Urothelium cell line (cell line): ENCODE results near the gene ALX3.
"Not testable (repeated sequence)": the region's sequence is repeated elsewhere in the genome, so short reads cannot be mapped to it uniquely, and the experiment has no call there.

Experiments
- DNase-seq: peaks from one replicate; pipeline ENCODE4 v3.0.0; 2011; ENCODE audit warnings: low spot score, mixed read lengths
- FAIRE-seq: peaks from 2 replicates; lab custom pipeline; 2011; peaks lifted over from hg19 to GRCh38; lab: Jason Lieb, UNC

ALX3 gene

GRCh38 chr1:110089561-110090275 lies 19.2 kb upstream of the ALX3 start:
- FAIRE-seq (no peak), DNase-seq (no peak)

DNA sequence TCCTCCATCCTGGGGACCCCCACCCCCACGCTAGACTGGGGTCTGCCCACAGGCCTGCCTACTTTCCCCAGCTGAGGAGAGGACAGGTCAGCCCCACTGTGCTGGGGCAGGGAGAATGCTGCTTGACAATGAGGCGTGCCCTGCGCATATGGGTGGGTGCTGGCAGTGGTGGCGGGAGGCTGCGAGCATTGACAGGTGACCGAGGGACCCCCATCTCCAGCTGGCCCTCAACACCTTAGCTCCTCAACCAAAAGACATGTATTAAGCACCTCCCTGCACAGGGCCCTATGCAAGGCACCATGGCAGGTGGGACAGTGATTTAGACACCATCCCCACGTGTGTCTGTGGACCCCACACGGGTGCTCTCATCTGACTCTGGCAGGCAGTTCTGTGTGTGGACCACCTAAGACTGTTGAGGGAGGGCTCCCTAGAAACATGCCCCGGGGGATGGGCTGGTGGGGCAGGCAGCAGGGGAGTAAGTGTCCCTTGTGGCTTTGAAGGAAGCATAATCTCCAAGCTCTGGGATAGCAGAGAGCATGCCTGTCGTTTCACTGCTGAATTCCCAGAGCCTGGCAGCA lies 18.4 kb upstream of the ALX3 start:
- DNase-seq (no peak), FAIRE-seq (no peak)

- FAIRE-seq (no peak), DNase-seq (peak; percentile 82)
These were observed 17.6 kb upstream of the ALX3 start for GRCh38 chr1:110087812-110088738.

DNA sequence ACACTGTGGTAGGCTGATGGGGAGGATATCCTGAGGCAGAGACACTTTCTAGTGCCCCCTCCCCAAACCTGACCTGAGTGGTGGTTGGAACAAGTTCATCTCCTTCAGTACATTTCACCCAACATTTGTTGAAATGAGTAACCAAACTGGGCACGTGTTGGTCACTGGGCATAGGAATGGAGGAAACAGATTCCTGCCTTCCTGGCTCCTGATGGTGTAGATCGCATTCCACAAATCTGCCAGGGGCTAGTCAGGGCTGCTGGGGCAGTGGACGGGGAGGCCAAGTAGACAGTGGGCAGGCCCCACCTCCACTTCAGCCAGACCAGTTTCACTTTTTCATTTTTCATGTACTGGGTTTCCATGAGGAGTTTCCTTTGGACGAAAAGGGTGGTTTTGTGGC lies 16.5 kb upstream of the ALX3 start:
- FAIRE-seq (no peak), DNase-seq (no peak)

GRCh38 chr1:110085671-110086070 lies 15.2 kb upstream of the ALX3 start:
- DNase-seq (no peak), FAIRE-seq (no peak)

GRCh38 chr1:110084227-110085078 lies 14.0 kb upstream of the ALX3 start:
- no peak for DNase-seq
- FAIRE-seq = no peak

- no peak for FAIRE-seq
- no peak for DNase-seq
These were observed 13.4 kb upstream of the ALX3 start for GRCh38 chr1:110083866-110084226.

DNA sequence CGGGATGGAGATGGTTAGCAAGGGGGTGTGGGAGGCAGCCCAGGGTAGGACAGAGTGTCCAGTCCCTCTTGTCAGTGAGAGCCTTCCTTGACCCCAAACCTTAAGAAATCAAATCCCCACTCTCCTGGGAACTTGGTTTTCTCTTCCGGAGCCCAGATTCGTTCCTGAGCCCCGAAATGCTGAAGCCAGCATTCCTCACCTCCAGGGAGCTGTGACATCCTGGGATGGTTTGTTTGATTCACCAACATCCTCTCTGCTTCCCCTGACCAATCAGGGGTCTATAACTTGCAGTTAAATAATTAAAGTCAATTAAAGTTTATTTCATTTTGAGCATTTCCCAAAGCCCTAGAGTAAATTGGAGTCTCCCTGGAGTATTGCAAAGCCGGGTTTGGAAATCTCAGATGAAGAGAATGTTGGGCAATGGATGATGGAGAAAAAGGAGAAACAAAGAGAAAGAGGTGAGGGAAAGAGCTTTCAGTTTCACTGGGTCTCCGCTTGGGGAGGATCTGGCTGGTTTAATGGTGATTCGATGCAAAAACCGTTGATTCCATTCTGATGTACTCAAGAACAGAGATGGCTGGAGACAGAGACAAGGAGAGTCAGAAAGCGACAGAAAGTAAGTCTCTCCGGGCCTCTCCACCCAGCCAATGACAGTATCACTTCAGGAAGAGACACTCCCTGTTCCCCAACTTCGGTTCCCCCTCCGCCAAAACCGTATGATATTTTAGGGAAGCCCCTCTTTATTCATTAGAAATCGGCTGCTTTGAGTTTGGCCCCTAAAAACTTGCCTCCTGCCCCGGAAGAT lies 12.8 kb upstream of the ALX3 start:
- DNase-seq (no peak), FAIRE-seq (no peak)

DNA sequence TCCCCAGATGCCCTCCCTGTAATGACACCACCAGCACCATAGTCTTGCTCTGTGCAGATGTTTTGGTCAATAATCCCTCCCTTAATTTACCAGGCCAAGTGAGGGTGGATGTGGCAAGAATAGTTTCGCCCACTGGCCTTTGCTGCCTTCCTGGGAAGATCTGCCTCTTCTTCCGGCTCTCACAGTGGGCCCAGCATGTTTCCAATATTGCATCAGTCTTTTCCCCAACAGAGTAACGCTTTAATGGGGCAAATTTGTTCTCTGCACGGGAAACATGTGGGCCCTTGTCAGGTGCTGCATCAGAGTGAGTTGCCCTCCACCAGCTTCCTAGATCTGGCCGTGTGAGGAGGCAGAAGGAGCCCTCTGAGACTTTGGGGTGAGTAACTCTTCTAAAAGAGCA lies 12.0 kb upstream of the ALX3 start:
- FAIRE-seq = no peak
- no peak for DNase-seq

DNA sequence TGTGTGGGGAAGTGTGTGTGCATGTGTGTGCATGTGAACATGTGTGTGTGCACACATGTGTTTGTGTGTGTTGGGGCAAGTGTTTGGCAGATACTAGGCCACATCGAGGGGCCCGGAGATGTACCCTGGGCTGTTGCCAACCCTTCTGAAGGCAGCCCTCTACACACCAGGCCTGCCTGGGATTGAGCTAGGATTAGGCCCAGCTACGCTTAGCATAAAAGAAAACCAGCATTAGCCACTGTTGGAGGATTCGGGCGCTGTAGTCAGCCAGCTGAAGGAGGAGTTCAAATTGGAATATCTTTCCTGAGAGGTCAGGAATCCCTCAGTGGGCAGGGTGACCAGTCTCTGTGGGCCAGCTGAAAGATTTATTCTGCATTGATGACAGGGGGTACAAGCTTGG lies 10.6 kb upstream of the ALX3 start:
- DNase-seq (no peak), FAIRE-seq (no peak)

- not testable (repeated sequence) for DNase-seq, FAIRE-seq
These were observed 9.5 kb upstream of the ALX3 start for GRCh38 chr1:110079995-110080394.

DNA sequence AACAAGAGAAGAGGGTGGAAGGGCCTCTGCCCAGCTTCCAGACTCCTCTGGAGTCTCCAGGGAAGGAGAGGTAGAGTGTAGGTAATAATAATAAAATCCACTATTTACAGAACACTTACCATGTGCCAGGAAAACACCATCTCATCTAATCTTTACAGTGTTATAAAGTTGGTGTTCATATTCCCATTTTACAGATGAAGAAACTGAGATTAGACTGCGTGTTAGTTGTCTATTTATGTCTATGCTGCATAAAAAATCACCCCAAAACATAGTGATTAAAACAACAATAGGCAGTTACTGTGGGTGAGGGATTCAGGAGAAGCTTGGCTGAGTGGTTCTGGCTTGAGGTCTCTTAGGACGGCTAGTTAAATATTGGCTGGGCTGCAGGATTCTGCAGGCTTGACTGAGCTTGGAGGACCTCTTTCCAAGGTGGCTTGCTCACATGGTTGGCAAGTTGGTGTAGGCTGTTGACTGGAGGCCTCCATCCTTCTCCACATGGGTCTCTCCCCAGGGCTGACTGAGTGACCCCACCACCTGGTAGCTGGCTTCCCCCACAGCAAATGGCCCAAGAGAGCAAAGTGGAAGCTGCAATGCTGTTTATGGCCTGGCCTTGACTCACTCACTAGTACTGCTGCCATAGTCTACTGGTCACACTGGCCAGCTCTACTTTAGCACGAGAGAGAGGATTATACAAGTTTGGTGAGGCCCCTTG lies 6.5 kb upstream of the ALX3 start:
- no peak for DNase-seq
- no peak for FAIRE-seq

DNA sequence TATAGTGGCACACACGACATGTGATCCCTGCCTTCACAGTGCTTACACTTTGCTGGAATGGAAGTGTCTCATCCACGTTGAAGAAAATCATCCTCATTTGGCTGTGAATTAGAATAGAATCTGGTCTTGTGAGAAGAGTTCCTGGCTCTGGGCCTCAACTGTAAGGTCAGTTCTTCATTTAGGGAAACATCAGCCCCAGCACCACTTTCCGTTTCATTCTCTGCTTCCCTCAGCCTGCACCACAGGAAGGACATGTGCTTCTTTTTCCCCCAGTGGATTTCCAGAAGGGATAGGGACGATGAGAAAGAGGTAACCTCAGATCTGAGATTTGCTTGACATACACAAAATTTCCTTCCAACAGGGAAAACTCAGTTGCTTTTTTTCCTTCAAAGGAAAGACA lies 3.7 kb upstream of the ALX3 start:
- FAIRE-seq = no peak

GRCh38 chr1:110070282-110070669 lies 196 bp downstream of the ALX3 start:
- no peak for DNase-seq
- FAIRE-seq = no peak

More for the DNA sequence above, 3.7 kb upstream of the ALX3 start:
- no peak for DNase-seq

DNA sequence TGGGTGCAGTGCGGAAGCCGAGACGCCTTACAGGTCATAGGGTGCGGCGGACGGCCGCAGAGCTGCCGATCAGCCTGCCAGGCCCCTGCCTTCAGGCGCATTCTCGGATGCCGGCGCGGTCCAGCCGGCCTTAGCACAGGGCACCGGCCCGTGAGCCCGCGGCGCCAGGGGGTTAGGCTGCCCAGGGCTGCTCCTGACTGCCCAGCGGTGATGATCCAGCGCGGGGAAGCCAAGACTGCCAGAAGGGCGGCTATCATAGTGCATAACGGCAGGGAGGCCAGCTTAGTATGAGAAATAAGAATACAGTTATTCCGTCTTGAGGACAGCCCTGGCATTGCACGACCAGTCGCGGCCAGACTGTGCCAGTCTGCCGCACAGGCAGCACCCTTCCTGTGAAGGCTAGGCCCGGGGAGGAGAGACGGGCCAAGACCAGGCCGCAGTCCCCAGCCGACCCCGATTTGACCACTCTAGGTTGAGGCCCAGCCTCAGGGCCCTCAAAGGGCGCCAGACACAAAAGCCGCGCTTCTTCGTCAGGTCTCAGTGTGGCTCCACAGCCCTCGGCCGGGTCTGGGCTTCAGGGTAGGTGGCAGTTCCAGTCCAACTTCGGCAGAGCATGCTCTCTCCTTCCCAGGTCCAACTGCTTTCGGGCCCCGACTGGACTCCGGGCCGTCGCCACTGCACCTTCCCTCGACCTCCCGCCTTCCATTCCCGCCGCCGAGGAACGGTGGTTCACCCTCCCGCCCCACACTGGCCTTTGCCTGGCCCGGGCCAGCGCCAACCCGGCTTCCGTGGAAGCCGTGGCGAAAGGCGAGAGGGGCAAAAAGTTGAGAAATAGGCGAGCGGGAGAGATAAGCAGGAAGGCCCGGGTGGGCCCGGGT lies 829 bp downstream of the ALX3 start:
- DNase-seq (no peak), FAIRE-seq (no peak)

GRCh38 chr1:110068646-110069403 lies 1.6 kb downstream of the ALX3 start:
- FAIRE-seq (no peak), DNase-seq (no peak)

GRCh38 chr1:110067893-110068645 lies 2.4 kb downstream of the ALX3 start:
- FAIRE-seq (no peak), DNase-seq (no peak)
